H9 (cell line): ENCODE results near the gene SLC23A1. TPM values are rescaled to one million over a fixed set of nuclear protein-coding genes. Genes with fewer than 3 reads are reported as not detected.
"Not testable (repeated sequence)": the region's sequence is repeated elsewhere in the genome, so short reads cannot be mapped to it uniquely, and the experiment has no call there.

Experiments used
- DNase-seq: peaks from one replicate; pipeline ENCODE4 v3.0.0-alpha.2; 2017
- H2AFZ ChIP-seq: one replicate; pipeline ENCODE4 v1.6.1; 2013; ENCODE audit warnings: mild to moderate bottlenecking, low read length, control low read depth, moderate library complexity
- H2AK5ac ChIP-seq: 2 replicates; pipeline ENCODE4 v1.6.1; 2013; ENCODE audit warnings: low read length, control low read depth, mixed read lengths; ENCODE audit not compliant: insufficient read length
- H2BK120ac ChIP-seq: one replicate; pipeline ENCODE4 v1.6.1; 2013; ENCODE audit warnings: low read depth, mild to moderate bottlenecking, low read length, control low read depth, inconsistent platforms; ENCODE audit not compliant: poor library complexity, severe bottlenecking
- H2BK12ac ChIP-seq: 2 replicates; pipeline ENCODE4 v1.6.1; 2013; ENCODE audit warnings: low read length, control low read depth, mixed read lengths, low read depth; ENCODE audit not compliant: insufficient read length
- H2BK15ac ChIP-seq: 2 replicates; pipeline ENCODE4 v1.6.1; 2013; ENCODE audit warnings: low read depth, low read length, control low read depth
- H2BK20ac ChIP-seq: one replicate; pipeline ENCODE4 v1.6.1; 2013; ENCODE audit warnings: low read depth, mild to moderate bottlenecking, low read length, control low read depth, inconsistent platforms; ENCODE audit not compliant: poor library complexity, severe bottlenecking
- H2BK5ac ChIP-seq: 2 replicates; pipeline ENCODE4 v1.6.1; 2013; ENCODE audit warnings: low read length, control low read depth, mixed read lengths; ENCODE audit not compliant: insufficient read length
- H3K14ac ChIP-seq: 2 replicates; pipeline ENCODE4 v1.6.1; 2013; ENCODE audit warnings: low read length, control low read depth; ENCODE audit not compliant: insufficient read depth
- H3K18ac ChIP-seq: 2 replicates; pipeline ENCODE4 v1.6.1; 2013; ENCODE audit warnings: low read depth, mild to moderate bottlenecking, mixed read lengths, low read length, control low read depth; ENCODE audit not compliant: insufficient read length
- H3K23ac ChIP-seq: 2 replicates; pipeline ENCODE4 v1.6.1; 2013; ENCODE audit warnings: low read length, control low read depth, mixed read lengths, low read depth; ENCODE audit not compliant: insufficient read length
- H3K23me2 ChIP-seq: 2 replicates; pipeline ENCODE4 v1.6.1; 2013; ENCODE audit warnings: low read depth, mild to moderate bottlenecking, mixed read lengths, low read length, control low read depth; ENCODE audit not compliant: insufficient read length, poor library complexity, severe bottlenecking
- H3K27ac ChIP-seq: 2 replicates; pipeline ENCODE4 v1.5.1; 2013; ENCODE audit warnings: low read length, control low read depth, mixed read lengths, low read depth; ENCODE audit not compliant: insufficient read length
- H3K27me3 ChIP-seq: 2 replicates; pipeline ENCODE4 v1.6.1; 2013; ENCODE audit warnings: low read length, control low read depth, inconsistent platforms; ENCODE audit not compliant: insufficient read depth
- H3K4ac ChIP-seq: 2 replicates; pipeline ENCODE4 v1.6.1; 2013; ENCODE audit warnings: low read depth, mild to moderate bottlenecking, control low read depth, inconsistent platforms, low read length, moderate library complexity
- H3K4me1 ChIP-seq: 2 replicates; pipeline ENCODE4 v1.6.1; 2013; ENCODE audit warnings: low read length, control low read depth, inconsistent platforms; ENCODE audit not compliant: insufficient read depth
- H3K4me2 ChIP-seq: 2 replicates; pipeline ENCODE4 v1.6.1; 2013; ENCODE audit warnings: low read length, control low read depth, mixed read lengths; ENCODE audit not compliant: insufficient read length, insufficient read depth
- H3K56ac ChIP-seq: 2 replicates; pipeline ENCODE4 v1.6.1; 2013; ENCODE audit warnings: low read depth, mild to moderate bottlenecking, mixed read lengths, low read length, control low read depth; ENCODE audit not compliant: insufficient read length
- H3K79me1 ChIP-seq: 2 replicates; pipeline ENCODE4 v1.6.1; 2013; ENCODE audit warnings: low read depth, mild to moderate bottlenecking, moderate library complexity, low read length, control low read depth, inconsistent platforms; ENCODE audit not compliant: insufficient read depth, poor library complexity, severe bottlenecking
- H3K79me2 ChIP-seq: 2 replicates; pipeline ENCODE4 v1.6.1; 2013; ENCODE audit warnings: low read length, control low read depth, inconsistent platforms; ENCODE audit not compliant: insufficient read depth
- H3K9ac ChIP-seq: 2 replicates; pipeline ENCODE4 v1.6.1; 2013; ENCODE audit warnings: low read length, control low read depth, mixed read lengths; ENCODE audit not compliant: insufficient read length; ENCODE audit errors: extremely low read depth
- H3K9me3 ChIP-seq: one replicate; pipeline ENCODE4 v1.6.1; 2013; ENCODE audit warnings: low read depth, low read length, inconsistent platforms; ENCODE audit not compliant: control insufficient read depth
- H3T11ph ChIP-seq: one replicate; pipeline ENCODE4 v1.6.1; 2013; ENCODE audit warnings: mild to moderate bottlenecking, low read length, control low read depth, inconsistent platforms
- H4K20me1 ChIP-seq: one replicate; pipeline ENCODE4 v1.6.1; 2013; ENCODE audit not compliant: control insufficient read depth, insufficient read length, insufficient read depth
- H4K5ac ChIP-seq: 2 replicates; pipeline ENCODE4 v1.6.1; 2013; ENCODE audit warnings: low read depth, mild to moderate bottlenecking, mixed read lengths, low read length, control low read depth; ENCODE audit not compliant: insufficient read length
- H4K8ac ChIP-seq: replicated peaks from 2 replicates; pipeline ENCODE4 v1.6.1; 2013; ENCODE audit warnings: low read length, control low read depth, mixed read lengths, low read depth; ENCODE audit not compliant: insufficient read length
- H4K91ac ChIP-seq: 2 replicates; pipeline ENCODE4 v1.6.1; 2013; ENCODE audit warnings: low read depth, mild to moderate bottlenecking, moderate library complexity, mixed read lengths, low read length, control low read depth; ENCODE audit not compliant: insufficient read length
- H3K27ac Mint-ChIP-seq, 3 experiments: 2 replicates in 2 of 3; 3 replicates in 1 of 3; pipeline ENCODE4 v1.8.0; 2020 to 2021; ENCODE audit warnings: mixed read lengths in 3 of 3, mild to moderate bottlenecking in 1 of 3, moderate library complexity in 1 of 3
- H3K27me3 Mint-ChIP-seq: 2 replicates; pipeline ENCODE4 v1.8.0; 2021; ENCODE audit warnings: low read depth, mild to moderate bottlenecking, moderate library complexity, mixed read lengths
- H3K36me3 Mint-ChIP-seq, 3 experiments: 2 replicates in 2 of 3; 3 replicates in 1 of 3; pipeline ENCODE4 v1.8.0; 2020 to 2021; ENCODE audit warnings: low read depth in 3 of 3, mixed read lengths in 3 of 3; ENCODE audit not compliant: insufficient read depth in 1 of 3
- H3K4me1 Mint-ChIP-seq, 2 experiments: 2 replicates each; pipeline ENCODE4 v1.8.0; 2020; ENCODE audit warnings: mixed read lengths in 2 of 2
- H3K4me3 Mint-ChIP-seq, 2 experiments: 2 replicates in 1 of 2; 3 replicates in 1 of 2; pipeline ENCODE4 v1.8.0; 2020 to 2021; ENCODE audit warnings: mild to moderate bottlenecking in 2 of 2, mixed read lengths in 2 of 2, moderate library complexity in 1 of 2
- H3K9me3 Mint-ChIP-seq, 2 experiments: 2 replicates in 1 of 2; 3 replicates in 1 of 2; pipeline ENCODE4 v1.8.0; 2020; ENCODE audit warnings: mild to moderate bottlenecking in 2 of 2, mixed read lengths in 2 of 2, moderate library complexity in 1 of 2
- WGBS: extraction: QIAGEN DNeasy Blood & Tissue Kit; methylation state at CpG from one replicate; pipeline ENCODE4 v1.1.7; 2013; ENCODE audit warnings: missing lambda C conversion rate, low lambda C conversion rate, mixed read lengths; ENCODE audit not compliant: insufficient read length; ENCODE audit errors: extremely low coverage; 5-methylcytosine and 5-hydroxymethylcytosine counted together
- total RNA-seq: library from RNA; stranded (reverse); gene quantifications from 2 replicates; pipeline ENCODE4 v1.2.1, GENCODE V29; 2021
- TF ChIP-seq, protein P1 (sequence below): fragments of 200-600 bp; sonication (generic); conservative IDR thresholded peaks from 3 replicates; pipeline ENCODE4 v1.8.0; 2021; ENCODE audit warnings: antibody characterized with exemption, mild to moderate bottlenecking

SLC23A1 gene
- total RNA-seq, 1 experiment from 2014 or later, result not detected

DNA sequence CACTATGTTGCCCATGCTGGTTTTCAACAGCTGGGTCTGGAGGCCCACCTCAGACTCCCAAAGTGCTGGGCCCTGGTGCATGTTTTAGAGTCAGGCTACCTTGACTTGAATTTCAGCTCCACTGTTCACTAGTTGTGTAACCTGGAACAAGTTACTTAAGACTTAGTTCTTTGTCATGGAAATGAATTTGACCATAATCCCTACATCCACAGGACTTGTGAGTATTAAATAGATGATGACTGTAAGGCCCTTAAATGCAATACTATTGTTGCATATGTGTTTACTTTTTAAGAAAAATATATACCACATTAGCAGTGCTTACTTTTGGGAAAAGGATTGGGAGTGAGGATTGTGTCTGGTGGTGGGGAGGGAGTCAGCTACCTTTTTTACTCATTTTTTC is 25.0 kb downstream of the SLC23A1 start:
- no peak overlapping the region; a peak in 1 of 7 replicates for H3K27ac Mint-ChIP-seq
- no peak overlapping the region for H3K23ac ChIP-seq
- no peak overlapping the region for H2BK5ac ChIP-seq

DNA sequence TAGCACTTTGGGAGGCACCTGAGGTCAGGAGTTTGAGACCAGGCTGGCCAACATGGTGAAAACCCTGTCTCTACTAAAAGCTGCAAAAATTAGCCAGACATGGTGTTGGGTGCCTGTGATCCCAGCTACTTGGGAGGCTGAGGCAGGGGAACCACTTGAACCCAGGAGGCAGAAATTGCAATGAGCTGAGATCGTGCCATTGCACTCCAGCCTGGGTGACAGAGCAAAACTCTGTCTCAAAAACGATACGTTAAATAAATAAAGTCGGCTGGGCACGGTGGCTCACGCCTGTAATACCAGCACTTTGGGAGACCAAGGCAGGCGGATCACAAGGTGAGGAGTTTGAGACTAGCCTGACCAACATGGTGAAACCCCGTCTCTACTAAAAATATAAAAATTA is 27.2 kb downstream of the SLC23A1 start:
- not testable (repeated sequence) for H2AK5ac ChIP-seq, H4K8ac ChIP-seq, H2BK20ac ChIP-seq, H3K4me3 Mint-ChIP-seq, H3K4me2 ChIP-seq, H3K9me3 ChIP-seq, H3T11ph ChIP-seq, H3K14ac ChIP-seq, H2BK120ac ChIP-seq, H3K4ac ChIP-seq, H4K91ac ChIP-seq, H3K9me3 Mint-ChIP-seq, H4K5ac ChIP-seq, H3K23me2 ChIP-seq, H3K4me1 Mint-ChIP-seq, H3K27me3 Mint-ChIP-seq, H3K9ac ChIP-seq, H3K4me1 ChIP-seq, H2BK5ac ChIP-seq, DNase-seq, H2BK15ac ChIP-seq, H4K20me1 ChIP-seq, H3K18ac ChIP-seq, H3K27ac ChIP-seq, H2AFZ ChIP-seq, H3K27me3 ChIP-seq, H2BK12ac ChIP-seq, H3K27ac Mint-ChIP-seq, H3K56ac ChIP-seq, H3K23ac ChIP-seq
- peaks cover 10 to 37% (median 31%) of the 10 kb centered on the region in 3 experiments; a peak in 6 of 7 replicates for H3K36me3 Mint-ChIP-seq
- H3K79me2 ChIP-seq, result peaks cover 36% of the 10 kb centered on the region; the same call in 1 of the 2 replicates
- H3K79me1 ChIP-seq, result peaks cover 10% of the 10 kb centered on the region
- WGBS, result no CpG with 5 or more reads among the region's 8 CpGs

More for the DNA sequence above, 25.0 kb downstream of the SLC23A1 start:
- Histone ChIP-seq H3K23me2 (no peaks in the 10 kb centered on the region), H3K79me2 (peaks cover 29% of the 10 kb centered on the region; the same call in 1 of the 2 replicates), H3K9me3 (no peaks in the 10 kb centered on the region), H4K8ac (no peak overlapping the region), H3K56ac (no peak overlapping the region), H2AFZ (no peak overlapping the region), H3K14ac (no peak overlapping the region), H4K91ac (no peak overlapping the region), H3K27me3 (no peaks in the 10 kb centered on the region), H3T11ph (no peak overlapping the region), H2BK20ac (no peak overlapping the region), H3K4me2 (no peak overlapping the region), H2BK15ac (no peak overlapping the region), H4K5ac (no peak overlapping the region), H4K20me1 (no peaks in the 10 kb centered on the region), H3K27ac (no peak overlapping the region), H2AK5ac (no peak overlapping the region), H3K79me1 (peaks cover 19% of the 10 kb centered on the region), H3K4me1 (no peaks in the 10 kb centered on the region), H3K4ac (no peak overlapping the region), H3K18ac (no peak overlapping the region), H3K9ac (no peak overlapping the region), H2BK12ac (no peak overlapping the region), H2BK120ac (no peak overlapping the region)
- TF ChIP-seq, protein P1, sequence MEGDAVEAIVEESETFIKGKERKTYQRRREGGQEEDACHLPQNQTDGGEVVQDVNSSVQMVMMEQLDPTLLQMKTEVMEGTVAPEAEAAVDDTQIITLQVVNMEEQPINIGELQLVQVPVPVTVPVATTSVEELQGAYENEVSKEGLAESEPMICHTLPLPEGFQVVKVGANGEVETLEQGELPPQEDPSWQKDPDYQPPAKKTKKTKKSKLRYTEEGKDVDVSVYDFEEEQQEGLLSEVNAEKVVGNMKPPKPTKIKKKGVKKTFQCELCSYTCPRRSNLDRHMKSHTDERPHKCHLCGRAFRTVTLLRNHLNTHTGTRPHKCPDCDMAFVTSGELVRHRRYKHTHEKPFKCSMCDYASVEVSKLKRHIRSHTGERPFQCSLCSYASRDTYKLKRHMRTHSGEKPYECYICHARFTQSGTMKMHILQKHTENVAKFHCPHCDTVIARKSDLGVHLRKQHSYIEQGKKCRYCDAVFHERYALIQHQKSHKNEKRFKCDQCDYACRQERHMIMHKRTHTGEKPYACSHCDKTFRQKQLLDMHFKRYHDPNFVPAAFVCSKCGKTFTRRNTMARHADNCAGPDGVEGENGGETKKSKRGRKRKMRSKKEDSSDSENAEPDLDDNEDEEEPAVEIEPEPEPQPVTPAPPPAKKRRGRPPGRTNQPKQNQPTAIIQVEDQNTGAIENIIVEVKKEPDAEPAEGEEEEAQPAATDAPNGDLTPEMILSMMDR, result no peak
- no peaks in the 10 kb centered on the region for H3K9me3 Mint-ChIP-seq
- no peak overlapping the region for H3K4me3 Mint-ChIP-seq
- no peaks in the 10 kb centered on the region for H3K27me3 Mint-ChIP-seq
- H3K4me1 Mint-ChIP-seq, result peaks cover 0 to 7% of the 10 kb centered on the region in 2 experiments; a peak in 1 of 4 replicates
- no peak for DNase-seq
- H3K36me3 Mint-ChIP-seq, result peaks cover 10 to 39% (median 30%) of the 10 kb centered on the region in 3 experiments; a peak in 6 of 7 replicates
